DND-41 (cell line): Measurements from ENCODE around the gene GTF2H4.
A peak's percentile ranks its signal among the peaks of the same experiment; 100 is the strongest.

Experiments used
- ATAC-seq: fragments of 200-7000 bp; cut with Tn5 transposase; 3 replicates; pipeline ENCODE4 v1.9.1; 2021; ENCODE audit warnings: low read depth; ENCODE audit not compliant: insufficient read depth
- DNase-seq: peaks from one replicate; pipeline ENCODE4 v3.0.0-alpha.2; 2020
- H2AFZ ChIP-seq: 2 replicates; pipeline ENCODE4 v1.6.0; 2012; ENCODE audit warnings: low read depth, low read length
- H3K27ac ChIP-seq: 2 replicates; pipeline ENCODE4 v1.5.1; 2012; ENCODE audit warnings: low read length, inconsistent platforms
- H3K27me3 ChIP-seq: fragments of 200-600 bp; sonication (generic); 2 replicates; pipeline ENCODE4 v1.6.0; 2012; ENCODE audit warnings: low read length, mild to moderate bottlenecking, inconsistent platforms; ENCODE audit not compliant: insufficient read depth, poor library complexity
- H3K36me3 ChIP-seq: 2 replicates; pipeline ENCODE4 v1.5.1; 2012; ENCODE audit warnings: low read length, inconsistent platforms; ENCODE audit not compliant: insufficient read depth
- H3K4me1 ChIP-seq: 2 replicates; pipeline ENCODE4 v1.5.1; 2012; ENCODE audit warnings: mild to moderate bottlenecking, low read length; ENCODE audit not compliant: insufficient read depth
- H3K4me2 ChIP-seq: 2 replicates; pipeline ENCODE4 v1.6.0; 2012; ENCODE audit warnings: mild to moderate bottlenecking, moderate library complexity, low read length, inconsistent platforms; ENCODE audit not compliant: insufficient read depth
- H3K4me3 ChIP-seq, 2 experiments: fragments of 200-600 bp in 1 of 2; shearing (Covaris generic) in 1 of 2; 2 replicates each; pipeline ENCODE4 v1.5.1; 2012 to 2016; ENCODE audit warnings: inconsistent platforms in 2 of 2, low read length in 2 of 2, mild to moderate bottlenecking in 2 of 2, low read depth in 1 of 2, moderate library complexity in 1 of 2
- H3K79me2 ChIP-seq: 2 replicates; pipeline ENCODE4 v1.6.0; 2012; ENCODE audit warnings: low read length, inconsistent platforms; ENCODE audit not compliant: insufficient read depth
- H3K9ac ChIP-seq: 2 replicates; pipeline ENCODE4 v1.6.0; 2012; ENCODE audit warnings: low read depth, mild to moderate bottlenecking, inconsistent platforms, low read length, moderate library complexity
- H3K9me3 ChIP-seq: 2 replicates; pipeline ENCODE4 v1.5.1; 2012; ENCODE audit warnings: low read length, moderate library complexity, mild to moderate bottlenecking, inconsistent platforms; ENCODE audit not compliant: insufficient read depth, severe bottlenecking
- H4K20me1 ChIP-seq: 2 replicates; pipeline ENCODE4 v1.6.0; 2012; ENCODE audit warnings: low read length; ENCODE audit not compliant: insufficient read depth
- CTCF ChIP-seq: IDR thresholded peaks from 2 replicates; pipeline ENCODE4 v1.5.1; 2012; ENCODE audit warnings: borderline replicate concordance, low read length, moderate library complexity, mild to moderate bottlenecking; ENCODE audit not compliant: poor library complexity, severe bottlenecking; ENCODE audit errors: extremely low read depth
- EZH2 ChIP-seq: IDR thresholded peaks from 3 replicates; pipeline ENCODE4 v1.6.1; 2012; ENCODE audit warnings: borderline replicate concordance, low read depth, mild to moderate bottlenecking, moderate library complexity, low read length, inconsistent platforms; ENCODE audit not compliant: severe bottlenecking

GTF2H4 gene

DNA sequence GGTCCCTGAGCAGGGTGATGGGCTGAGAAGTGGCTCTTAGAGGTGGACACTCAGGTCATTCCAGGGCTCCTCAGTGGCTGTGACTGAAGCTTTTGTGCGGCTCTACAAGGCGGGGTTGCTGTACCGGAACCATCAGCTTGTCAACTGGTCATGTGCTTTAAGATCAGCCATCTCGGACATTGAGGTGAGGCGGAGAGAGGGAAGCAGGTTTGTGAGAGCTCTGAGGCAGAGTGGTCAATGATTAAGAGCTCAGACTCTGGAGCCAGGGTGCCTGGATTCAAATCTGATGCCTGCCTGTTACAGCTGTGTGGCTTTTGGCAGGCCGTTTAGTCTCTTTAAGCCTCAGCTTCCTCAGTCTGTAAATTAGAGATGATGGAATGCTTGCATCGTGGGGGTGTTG, 9.0 kb downstream of the GTF2H4 start:
- H4K20me1 ChIP-seq = no peaks in the 10 kb centered on the region; the same call in 1 of the 2 replicates
- ATAC-seq = no peak
- no peak overlapping the region for H3K9ac ChIP-seq
- no peak overlapping the region for H3K4me3 ChIP-seq
- peak overlapping the region; percentile 8; the same call in 1 of the 2 replicates for H3K4me2 ChIP-seq
- H3K27me3 ChIP-seq = no peaks in the 10 kb centered on the region
- H2AFZ ChIP-seq = no peak overlapping the region
- no peak for TF ChIP-seq CTCF
- no peak for TF ChIP-seq EZH2
- H3K4me1 ChIP-seq = peaks cover 39% of the 10 kb centered on the region
- peaks cover 77% of the 10 kb centered on the region for H3K36me3 ChIP-seq
- no peaks in the 10 kb centered on the region for H3K9me3 ChIP-seq
- no peak overlapping the region for H3K27ac ChIP-seq
- peaks cover 32% of the 10 kb centered on the region for H3K79me2 ChIP-seq
- no peak for DNase-seq

DNA sequence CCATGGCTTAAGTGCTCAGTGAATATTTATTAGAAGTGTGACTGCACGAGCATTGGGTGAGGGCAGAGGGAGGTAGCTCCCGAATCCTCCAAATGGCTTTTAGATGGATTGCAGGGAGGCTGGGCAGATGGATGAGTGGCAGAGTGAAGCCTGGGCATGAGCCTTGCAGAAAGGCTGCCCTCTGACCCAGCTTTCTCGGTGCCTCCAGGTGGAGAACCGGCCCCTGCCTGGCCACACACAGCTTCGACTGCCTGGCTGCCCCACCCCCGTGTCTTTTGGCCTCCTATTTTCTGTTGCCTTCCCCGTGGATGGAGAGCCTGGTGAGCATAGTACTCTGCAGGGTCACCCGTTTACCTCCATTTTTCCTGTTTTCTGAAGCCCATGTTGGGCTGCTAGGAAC, 9.5 kb downstream of the GTF2H4 start:
- Histone ChIP-seq H3K4me1 (peaks cover 39% of the 10 kb centered on the region), H2AFZ (no peak overlapping the region), H3K4me2 (peak overlapping the region; percentile 8; the same call in 1 of the 2 replicates), H3K9ac (no peak overlapping the region), H3K27me3 (no peaks in the 10 kb centered on the region), H3K27ac (no peak overlapping the region), H3K4me3 (no peak overlapping the region), H3K79me2 (peaks cover 32% of the 10 kb centered on the region), H3K9me3 (no peaks in the 10 kb centered on the region), H3K36me3 (peaks cover 77% of the 10 kb centered on the region), H4K20me1 (no peaks in the 10 kb centered on the region; the same call in 1 of the 2 replicates)
- DNase-seq = no peak
- TF ChIP-seq CTCF = no peak
- TF ChIP-seq EZH2 = no peak
- ATAC-seq = no peak

- no peaks in the 10 kb centered on the region for H3K9me3 ChIP-seq
- ATAC-seq (no peak), DNase-seq (no peak)
- no peaks in the 10 kb centered on the region; the same call in 1 of the 2 replicates for H4K20me1 ChIP-seq
- H3K79me2 ChIP-seq = peaks cover 32% of the 10 kb centered on the region
- no peak overlapping the region for H2AFZ ChIP-seq
- no peak overlapping the region for H3K27ac ChIP-seq
- peaks cover 36% of the 10 kb centered on the region for H3K4me1 ChIP-seq
- H3K4me2 ChIP-seq = no peak overlapping the region
- H3K36me3 ChIP-seq = peaks cover 77% of the 10 kb centered on the region
- H3K9ac ChIP-seq = no peak overlapping the region
- H3K4me3 ChIP-seq = no peak overlapping the region
- no peaks in the 10 kb centered on the region for H3K27me3 ChIP-seq
- TF ChIP-seq CTCF (no peak), EZH2 (no peak)
These were observed 10.7 kb downstream of the GTF2H4 start for GRCh38 chr6:30918670-30919069.
